HL-60/S4 treated with retinoic acid at 250 ng/mL for 4 days and 3 days (cell line): ENCODE data around the gene KAZN.

ENCODE experiments used
- in situ Hi-C: fragments of 300-500 bp; cut with MboI; formaldehyde crosslinking; loops from 2 replicates; pipeline ENCODE4 v1.7.0; 2022; ENCODE audit warnings: low sequenced_read_pairs

KAZN gene

GRCh38 chr1:14761291-14762153 lies 163.0 kb downstream of the KAZN start:
- in situ Hi-C loops: no loop called here

- in situ Hi-C loops: no loop called here
Measured at GRCh38 chr1:14763977-14764376, 165.5 kb downstream of the KAZN start.

DNA sequence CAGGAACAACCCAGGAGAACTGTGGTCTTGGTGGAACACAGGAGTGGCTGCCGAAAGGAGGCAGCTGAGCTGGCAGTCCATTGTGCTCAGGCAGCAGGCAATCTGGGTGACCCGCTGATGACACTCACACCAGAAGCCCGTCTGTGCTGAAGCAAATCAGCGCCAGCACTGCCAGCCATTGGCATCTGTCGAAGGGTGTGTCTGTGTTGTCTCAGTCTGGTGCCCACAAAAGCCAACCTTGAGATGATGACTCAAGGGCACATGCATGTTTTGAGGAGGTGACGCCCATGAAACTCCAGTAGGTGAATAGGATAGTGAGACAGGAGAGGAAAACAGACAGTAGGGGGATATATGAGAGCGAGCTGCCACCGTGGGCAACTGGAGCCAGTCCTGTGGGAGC lies 167.3 kb downstream of the KAZN start:
- in situ Hi-C loops: no loop called here

GRCh38 chr1:14767075-14767474 lies 168.6 kb downstream of the KAZN start:
- in situ Hi-C loops: no loop called here

- in situ Hi-C loops: no loop called here
Measured at GRCh38 chr1:14768582-14769304, 170.3 kb downstream of the KAZN start.

DNA sequence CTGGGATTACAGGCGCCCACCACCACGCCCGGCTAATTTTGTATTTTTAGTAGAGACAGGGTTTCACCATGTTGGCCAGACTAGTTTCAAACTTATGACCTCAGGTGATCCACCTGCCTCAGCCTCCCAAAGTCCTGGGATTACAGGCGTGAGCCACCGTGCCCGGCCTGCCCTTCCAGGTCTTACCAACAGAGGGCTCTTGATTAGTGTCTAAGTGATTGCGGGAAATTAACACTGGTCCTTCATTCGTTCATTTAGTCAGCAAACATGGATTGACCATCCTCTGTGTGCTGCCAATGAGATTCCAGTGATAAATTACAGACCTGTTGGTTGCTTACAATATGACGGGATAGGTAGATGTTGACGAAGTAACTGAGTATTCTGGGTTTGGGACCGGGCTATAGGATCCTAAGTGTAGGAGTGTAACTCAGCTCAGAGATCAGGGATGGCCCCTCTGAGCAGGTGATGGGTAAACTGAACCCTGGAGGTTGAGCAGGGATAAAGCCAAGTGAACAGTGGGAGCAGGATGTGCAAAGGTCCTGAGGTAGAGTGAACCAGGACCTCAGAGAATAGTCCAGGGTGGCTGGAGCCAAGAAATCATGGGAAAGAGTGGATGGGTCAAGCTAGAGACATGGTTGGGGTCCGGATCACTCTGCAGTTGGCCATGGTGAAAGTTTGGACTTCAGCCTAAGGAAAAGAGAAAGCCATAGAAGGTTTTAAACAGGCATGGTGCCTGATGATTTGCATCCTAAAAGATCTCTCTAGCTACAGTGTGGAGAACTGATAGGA lies 171.2 kb downstream of the KAZN start:
- in situ Hi-C loops: no loop called here

DNA sequence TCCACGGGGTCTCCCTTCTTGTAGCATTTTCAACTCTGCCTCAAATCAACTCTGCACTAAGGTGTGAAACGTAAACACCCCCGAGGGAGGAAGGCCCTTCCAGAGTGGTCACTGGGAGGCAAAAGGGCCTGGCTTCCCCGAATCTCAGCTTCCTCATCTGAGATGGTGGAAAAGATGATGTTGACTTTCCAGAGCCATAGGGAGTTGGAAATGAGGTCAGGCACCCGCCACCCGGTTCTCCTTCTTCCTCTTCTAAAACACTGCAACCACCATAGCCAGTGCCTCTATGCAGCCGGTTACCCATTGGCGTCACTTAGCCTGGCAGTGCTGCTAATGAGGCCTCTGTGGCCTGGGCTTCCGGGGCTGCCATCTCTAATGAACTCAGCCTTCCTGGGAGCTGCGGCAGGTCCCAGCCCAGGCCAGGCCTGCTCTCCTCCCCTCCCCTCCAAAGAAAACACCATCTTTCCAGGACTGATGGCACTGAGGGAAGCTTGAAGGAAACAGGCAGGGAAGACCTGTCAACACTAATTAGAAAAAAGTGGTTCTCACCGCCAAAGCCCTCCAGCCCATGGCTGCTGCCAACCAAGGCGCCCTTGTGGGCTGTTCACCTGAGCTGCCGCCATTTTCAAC lies 175.0 kb downstream of the KAZN start:
- in situ Hi-C loops: no loop called here

GRCh38 chr1:14774225-14774624 lies 175.7 kb downstream of the KAZN start:
- in situ Hi-C loops: no loop called here

DNA sequence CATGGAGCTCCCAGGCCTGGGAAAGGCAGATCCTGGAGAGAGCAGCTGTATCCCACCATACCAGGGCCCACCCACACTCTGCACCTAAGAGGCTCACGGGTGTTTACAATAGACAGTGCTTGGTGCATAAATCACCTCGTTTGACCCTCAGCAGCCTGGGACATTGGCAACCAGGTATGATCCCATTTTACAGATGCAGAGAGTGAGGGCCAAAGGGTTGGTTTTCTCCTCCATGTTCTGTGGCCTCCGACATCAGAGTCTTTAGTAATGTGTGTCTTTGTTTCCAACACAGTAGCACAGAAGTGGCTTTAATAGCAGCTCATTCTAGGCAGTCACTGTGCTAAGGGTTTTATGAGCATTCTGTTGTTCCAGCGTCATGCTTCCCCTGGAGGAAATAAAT lies 176.5 kb downstream of the KAZN start:
- in situ Hi-C loops: no loop called here

GRCh38 chr1:14775434-14775833 lies 176.9 kb downstream of the KAZN start:
- in situ Hi-C loops: no loop called here

GRCh38 chr1:14777516-14778506 lies 179.3 kb downstream of the KAZN start:
- in situ Hi-C loops: no loop called here

DNA sequence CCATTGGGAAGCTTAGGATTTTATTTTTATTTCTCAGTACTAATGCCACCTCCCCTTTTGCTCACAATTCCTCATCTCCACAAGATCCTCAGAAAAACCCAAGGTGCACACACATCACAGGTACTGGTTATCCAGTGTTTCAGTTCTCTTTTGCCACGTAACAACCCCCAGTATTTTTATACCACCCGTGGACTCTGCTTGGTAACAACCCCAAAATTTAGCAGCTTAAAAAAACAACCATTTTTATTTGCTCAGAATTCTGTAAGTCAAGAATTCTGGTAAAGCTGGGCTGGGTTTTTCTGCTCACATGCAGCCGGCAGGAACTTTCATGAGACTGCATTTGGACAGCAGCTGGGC lies 180.0 kb downstream of the KAZN start:
- in situ Hi-C loops: no loop called here

DNA sequence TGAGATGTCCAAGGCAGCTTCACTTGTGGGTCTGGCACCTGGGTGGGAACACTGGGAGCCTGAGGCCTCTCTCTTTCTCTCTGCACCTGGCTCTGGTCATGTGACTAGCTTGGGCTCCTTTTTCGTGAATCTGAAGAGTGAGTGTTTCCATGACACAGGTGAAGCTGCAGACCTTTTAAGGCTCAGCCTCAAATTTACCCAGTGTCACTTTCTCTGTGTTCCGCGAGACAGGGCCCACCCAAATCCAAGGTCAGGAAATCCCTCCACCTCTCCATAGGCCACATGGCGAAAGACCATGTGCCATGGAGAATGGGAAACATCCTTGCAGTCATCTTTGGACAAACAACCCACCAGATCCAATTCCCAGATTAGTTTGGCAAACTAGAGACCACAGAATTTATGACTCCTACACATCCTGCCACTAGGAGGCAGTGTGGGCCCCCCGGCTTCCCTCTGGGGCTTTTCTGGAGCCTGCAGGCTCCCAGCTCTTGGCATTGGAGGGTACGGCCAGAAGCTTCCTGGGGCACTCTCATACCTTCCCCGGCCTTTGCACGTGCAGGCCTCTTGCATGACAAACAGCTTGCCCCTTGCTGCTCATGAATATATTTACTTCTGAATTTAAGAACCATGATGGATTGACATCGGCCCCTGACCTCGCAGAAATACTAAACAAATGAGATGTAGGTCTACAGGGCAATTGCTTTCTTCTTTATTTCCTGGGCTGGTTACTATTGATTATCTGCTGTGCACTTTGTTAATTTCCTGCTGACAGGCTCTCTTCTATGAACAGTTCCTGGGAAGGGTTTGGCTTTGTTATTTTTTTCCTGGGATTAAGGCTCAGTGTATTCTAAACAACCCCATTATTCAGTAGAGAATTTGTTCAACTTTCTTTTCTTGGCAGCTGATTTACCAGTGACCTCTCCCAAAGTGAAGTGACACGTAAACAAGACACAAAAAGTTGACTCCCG lies 180.7 kb downstream of the KAZN start:
- in situ Hi-C loops: no loop called here

- in situ Hi-C loops: no loop called here
Measured at GRCh38 chr1:14780271-14780670, 181.8 kb downstream of the KAZN start.

GRCh38 chr1:14781811-14782210 lies 183.3 kb downstream of the KAZN start:
- in situ Hi-C loops: no loop called here

DNA sequence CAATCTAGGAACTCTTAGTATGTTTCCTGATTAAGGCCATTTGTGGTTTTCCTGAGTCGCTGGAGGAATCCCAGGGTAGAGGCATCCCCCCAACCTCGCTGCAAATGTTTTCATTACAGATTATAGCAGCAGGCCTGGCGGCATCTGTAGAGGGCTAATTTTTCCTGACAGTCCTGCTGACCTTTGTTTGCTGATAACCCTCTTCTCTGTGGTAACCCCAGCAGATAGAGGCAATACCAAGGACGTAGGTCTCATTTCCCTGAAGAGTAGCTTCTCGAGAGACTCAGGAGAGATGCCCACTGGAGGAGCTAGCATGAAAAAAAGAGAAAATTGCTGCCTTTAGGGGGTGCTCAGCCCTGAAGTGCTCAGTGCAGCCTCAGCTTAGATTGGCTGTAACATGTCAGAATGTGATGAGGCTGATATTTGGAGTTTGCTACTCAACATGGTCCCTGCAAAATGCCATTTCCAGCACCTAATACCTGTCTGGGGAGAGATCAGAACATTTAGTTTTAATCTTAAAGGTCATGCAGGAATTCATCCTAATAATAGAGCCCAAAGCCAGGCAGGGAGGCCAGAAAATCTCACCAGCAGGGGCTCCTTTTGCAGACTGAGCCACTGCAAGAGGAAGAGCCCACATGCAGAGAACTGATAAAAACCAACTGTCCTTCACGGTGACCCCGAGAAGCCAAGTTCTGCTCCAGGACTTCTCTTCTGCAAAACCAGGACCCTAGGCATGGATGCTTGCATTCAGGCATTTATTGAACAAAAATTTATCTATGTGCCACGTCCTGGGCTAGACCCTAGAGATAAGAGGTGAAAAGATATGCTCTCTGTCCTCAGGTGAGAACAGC lies 184.5 kb downstream of the KAZN start:
- in situ Hi-C loops: no loop called here

DNA sequence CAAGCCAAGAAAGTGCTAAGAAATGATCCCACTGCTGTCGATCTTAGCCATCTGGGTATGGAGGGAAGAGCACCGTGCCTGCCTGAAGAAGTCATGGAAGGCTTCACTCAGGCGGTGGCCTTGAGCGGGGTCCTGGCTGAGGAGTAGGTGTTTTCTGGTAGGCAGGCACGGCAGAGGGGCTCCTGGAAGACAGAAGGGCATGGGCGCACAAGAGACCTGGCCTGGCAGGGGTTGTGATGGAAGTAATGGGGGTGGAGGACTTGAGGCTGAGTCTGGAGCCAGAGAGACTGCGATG lies 185.1 kb downstream of the KAZN start:
- in situ Hi-C loops: no loop called here
